AG04450 (cell line): ENCODE measurements around the gene GPR137. TPM values are rescaled to one million over a fixed set of nuclear protein-coding genes. Genes with fewer than 3 reads are reported as not detected.

ENCODE experiments used
- CTCF ChIA-PET: fragments of 300-600, 350-600 bp; formaldehyde crosslinking; extraction: SDS; loops from one replicate; lab custom pipeline; 2022; ENCODE audit warnings: antibody characterized with exemption, inconsistent platforms; lab: Charles Lee
- POLR2A ChIA-PET: fragments of 350-600 bp; formaldehyde crosslinking; extraction: SDS; loops from one replicate; lab custom pipeline; 2021; ENCODE audit warnings: antibody characterized with exemption, inconsistent platforms; lab: Yijun Ruan, JAX
- DNase-seq: peaks from one replicate; pipeline ENCODE4 v3.0.0-alpha.2; 2011; ENCODE audit warnings: low read depth, low spot score
- H3K27ac ChIP-seq: one replicate; pipeline ENCODE4 v1.5.1; 2012; ENCODE audit warnings: low read depth, low read length, control low read depth
- H3K27me3 ChIP-seq: one replicate; pipeline ENCODE4 v1.6.0; 2012; ENCODE audit warnings: low read length; ENCODE audit not compliant: control insufficient read depth, insufficient read depth
- H3K4me3 ChIP-seq: 2 replicates; pipeline ENCODE4 v1.5.1; 2011; ENCODE audit warnings: mild to moderate bottlenecking, low read depth, low read length, control low read depth
- H3K9me3 ChIP-seq: 2 replicates; pipeline ENCODE4 v1.5.1; 2012; ENCODE audit warnings: low read length; ENCODE audit not compliant: control insufficient read depth, insufficient read depth
- polyA plus RNA-seq: library from polyadenylated mRNA; depleted of rRNA; stranded (reverse); fragments of >200 nt; gene quantifications from 2 replicates; pipeline ENCODE4 v1.2.3, GENCODE V29; 2011
- TF ChIP-seq, protein P1 (sequence below): IDR thresholded peaks from 2 replicates; pipeline ENCODE4 v1.5.1; 2011; ENCODE audit warnings: low read depth, low read length, control low read depth, inconsistent platforms

The GPR137 gene
- polyA plus RNA-seq, 1 experiment = 12.4 TPM

DNA sequence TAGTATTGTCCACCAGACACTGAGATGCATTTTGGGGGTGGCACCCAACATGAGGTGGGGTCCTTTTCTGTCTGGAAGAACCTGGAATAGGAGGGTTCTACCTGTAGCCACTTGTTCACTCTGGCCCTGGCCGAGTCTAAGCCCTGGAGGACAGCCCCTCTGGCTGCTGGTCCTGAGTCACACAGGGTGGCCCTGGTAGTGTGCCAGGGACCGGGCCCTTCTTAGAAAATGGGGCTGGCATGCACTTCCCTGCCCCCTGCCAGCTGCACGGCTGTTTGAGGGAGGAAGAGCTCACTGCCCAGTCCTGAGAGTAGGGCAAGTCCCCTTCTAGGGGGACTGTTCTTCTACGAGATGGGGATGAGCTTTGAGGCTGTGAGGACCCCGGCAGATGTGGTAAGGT, 32.2 kb upstream of the GPR137 start:
- Histone ChIP-seq H3K4me3 (no peak overlapping the region), H3K27ac (no peak overlapping the region), H3K9me3 (no peaks in the 10 kb centered on the region), H3K27me3 (no peaks in the 10 kb centered on the region)
- TF ChIP-seq, protein P1, sequence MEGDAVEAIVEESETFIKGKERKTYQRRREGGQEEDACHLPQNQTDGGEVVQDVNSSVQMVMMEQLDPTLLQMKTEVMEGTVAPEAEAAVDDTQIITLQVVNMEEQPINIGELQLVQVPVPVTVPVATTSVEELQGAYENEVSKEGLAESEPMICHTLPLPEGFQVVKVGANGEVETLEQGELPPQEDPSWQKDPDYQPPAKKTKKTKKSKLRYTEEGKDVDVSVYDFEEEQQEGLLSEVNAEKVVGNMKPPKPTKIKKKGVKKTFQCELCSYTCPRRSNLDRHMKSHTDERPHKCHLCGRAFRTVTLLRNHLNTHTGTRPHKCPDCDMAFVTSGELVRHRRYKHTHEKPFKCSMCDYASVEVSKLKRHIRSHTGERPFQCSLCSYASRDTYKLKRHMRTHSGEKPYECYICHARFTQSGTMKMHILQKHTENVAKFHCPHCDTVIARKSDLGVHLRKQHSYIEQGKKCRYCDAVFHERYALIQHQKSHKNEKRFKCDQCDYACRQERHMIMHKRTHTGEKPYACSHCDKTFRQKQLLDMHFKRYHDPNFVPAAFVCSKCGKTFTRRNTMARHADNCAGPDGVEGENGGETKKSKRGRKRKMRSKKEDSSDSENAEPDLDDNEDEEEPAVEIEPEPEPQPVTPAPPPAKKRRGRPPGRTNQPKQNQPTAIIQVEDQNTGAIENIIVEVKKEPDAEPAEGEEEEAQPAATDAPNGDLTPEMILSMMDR = no peak
- ChIA-PET CTCF (interaction anchor here (1.0 to 1.3 kb wide), 2 partner anchors 49 to 51 kb away, joined by 3 to 4 read pairs; no protein-coding TSS in a partner anchor), POLR2A (no interaction called here)
- no peak for DNase-seq

DNA sequence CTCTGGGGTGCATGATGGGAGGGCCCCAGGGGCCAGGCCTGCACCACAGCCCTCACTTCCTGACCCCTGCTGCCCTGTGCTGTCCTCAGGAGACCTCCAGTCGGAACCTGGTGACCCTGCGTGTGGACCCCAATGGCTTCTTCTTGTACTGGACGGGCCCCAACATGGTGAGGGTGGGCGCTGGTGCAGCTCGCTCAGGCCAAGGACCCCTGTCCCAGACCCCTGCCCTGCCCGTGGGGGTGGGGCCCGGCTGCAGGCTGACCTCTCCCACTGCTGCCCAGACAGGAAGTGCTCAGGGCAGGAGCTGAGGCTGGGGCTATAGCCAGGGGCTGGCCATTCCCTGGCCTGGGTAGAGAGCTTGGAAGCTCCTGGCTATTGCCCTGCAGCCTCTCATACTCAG, 31.3 kb upstream of the GPR137 start:
- H3K4me3 ChIP-seq = no peak overlapping the region
- no peak overlapping the region for H3K27ac ChIP-seq
- H3K27me3 ChIP-seq = no peaks in the 10 kb centered on the region
- no peak for DNase-seq
- ChIA-PET CTCF (interaction anchor here (1.0 to 1.3 kb wide), 2 partner anchors 50 kb away, joined by 3 to 4 read pairs; no protein-coding TSS in a partner anchor), POLR2A (no interaction called here)
- TF ChIP-seq, protein P1 = no peak
- H3K9me3 ChIP-seq = no peaks in the 10 kb centered on the region

DNA sequence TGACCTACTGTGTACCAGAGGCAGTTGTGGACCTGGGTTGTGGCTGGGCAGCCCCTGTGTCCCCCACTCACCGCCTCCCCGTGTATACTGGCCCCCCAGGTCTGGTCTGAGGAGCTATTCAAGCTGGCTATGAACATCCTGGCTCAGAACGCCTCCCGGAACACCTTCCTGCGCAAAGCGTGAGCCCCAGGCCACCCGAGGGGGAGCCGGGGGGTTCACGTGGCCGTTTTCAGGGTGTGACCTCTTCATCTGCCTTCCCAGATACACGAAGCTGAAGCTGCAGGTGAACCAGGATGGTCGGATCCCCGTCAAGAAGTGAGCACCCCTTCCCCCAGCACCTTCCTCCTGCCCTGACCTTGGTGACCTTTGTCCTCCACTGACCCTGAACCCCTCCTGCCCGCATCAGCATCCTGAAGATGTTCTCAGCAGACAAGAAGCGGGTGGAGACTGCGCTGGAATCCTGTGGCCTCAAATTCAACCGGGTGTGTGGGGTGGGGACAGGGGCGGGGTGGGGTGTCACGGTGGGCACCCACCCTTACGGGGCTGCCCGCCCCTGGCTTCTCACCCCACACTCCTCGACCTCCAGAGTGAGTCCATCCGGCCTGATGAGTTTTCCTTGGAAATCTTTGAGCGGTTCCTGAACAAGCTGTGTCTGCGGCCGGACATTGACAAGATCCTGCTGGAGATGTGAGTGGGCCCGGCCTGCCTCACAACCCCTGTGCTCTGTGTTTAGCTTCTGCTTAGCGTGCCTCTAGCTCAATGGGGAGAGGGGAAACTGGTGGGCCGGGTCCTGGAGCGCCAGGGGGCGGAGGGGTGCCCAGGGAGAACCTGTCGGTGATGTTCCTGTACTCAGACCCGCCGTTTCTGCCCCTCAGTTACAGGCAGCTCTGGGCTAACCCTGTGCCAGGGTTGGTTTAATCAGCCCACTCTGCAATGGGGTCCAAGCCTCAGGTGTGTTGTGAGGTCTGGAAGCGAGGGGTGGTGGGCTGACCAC, 30.2 kb upstream of the GPR137 start:
- ChIA-PET CTCF (no interaction called here), POLR2A (interaction anchor here (1.4 kb wide), 1 partner anchor 10 kb away, joined by 9 read pairs; no protein-coding TSS in a partner anchor)
- no peaks in the 10 kb centered on the region for H3K9me3 ChIP-seq
- no peak overlapping the region for H3K4me3 ChIP-seq
- TF ChIP-seq, protein P1 = no peak
- DNase-seq = no peak
- no peak overlapping the region for H3K27ac ChIP-seq
- no peaks in the 10 kb centered on the region for H3K27me3 ChIP-seq

DNA sequence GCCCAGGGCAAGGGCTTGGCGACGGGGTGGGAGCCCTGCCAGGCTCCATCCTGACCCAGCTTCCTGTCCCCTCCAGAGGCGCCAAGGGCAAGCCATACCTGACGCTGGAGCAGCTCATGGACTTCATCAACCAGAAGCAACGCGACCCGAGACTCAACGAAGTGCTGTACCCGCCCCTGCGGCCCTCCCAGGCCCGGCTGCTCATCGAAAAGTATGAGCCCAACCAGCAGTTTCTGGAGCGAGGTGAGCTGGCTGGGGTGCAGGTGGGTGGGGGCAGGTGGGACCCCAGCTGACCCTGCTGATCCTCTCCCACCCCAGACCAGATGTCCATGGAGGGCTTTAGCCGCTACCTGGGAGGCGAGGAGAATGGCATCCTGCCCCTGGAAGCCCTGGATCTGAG, 29.3 kb upstream of the GPR137 start:
- DNase-seq = no peak
- CTCF ChIA-PET = no interaction called here
- Histone ChIP-seq H3K4me3 (no peak overlapping the region), H3K27ac (no peak overlapping the region), H3K27me3 (no peaks in the 10 kb centered on the region), H3K9me3 (no peaks in the 10 kb centered on the region)
- POLR2A ChIA-PET = interaction anchor here (1.4 kb wide), 1 partner anchor 11 kb away, joined by 9 read pairs; no protein-coding TSS in a partner anchor
- TF ChIP-seq, protein P1 = no peak

DNA sequence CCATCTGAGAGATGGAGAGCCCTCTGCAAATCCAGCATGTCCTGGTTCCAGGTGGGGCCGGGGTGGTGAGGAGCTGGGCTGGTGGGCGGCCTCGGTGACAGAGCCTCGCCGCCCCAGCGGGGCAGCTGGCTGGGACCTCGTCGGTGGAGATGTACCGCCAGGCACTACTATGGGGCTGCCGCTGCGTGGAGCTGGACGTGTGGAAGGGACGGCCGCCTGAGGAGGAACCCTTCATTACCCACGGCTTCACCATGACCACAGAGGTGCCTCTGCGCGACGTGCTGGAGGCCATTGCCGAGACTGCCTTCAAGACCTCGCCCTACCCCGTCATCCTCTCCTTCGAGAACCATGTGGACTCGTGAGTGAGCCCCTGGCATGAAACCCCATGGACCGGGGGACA, 27.3 kb upstream of the GPR137 start:
- TF ChIP-seq, protein P1 = no peak
- H3K4me3 ChIP-seq = no peak overlapping the region
- H3K9me3 ChIP-seq = no peaks in the 10 kb centered on the region; the same call in 1 of the 2 replicates
- ChIA-PET POLR2A (interaction anchor here (0.7 to 1.2 kb wide), 2 partner anchors 10 to 77 kb away, joined by 3 to 5 read pairs; no protein-coding TSS in a partner anchor), CTCF (no interaction called here)
- no peak overlapping the region for H3K27ac ChIP-seq
- DNase-seq = no peak
- no peaks in the 10 kb centered on the region for H3K27me3 ChIP-seq
